NCI-H2081 treated with DMSO at 0.1 percent for 48 hours (cell line): ENCODE results near the gene HDAC1.

Experiments used
- DNase-seq: peaks from one replicate; lab custom pipeline; 2025; lab: John Stamatoyannopoulos, UW

The HDAC1 gene

GRCh38 chr1:32330558-32331151, 38.8 kb downstream of the HDAC1 start:
- no peak for DNase-seq

DNA sequence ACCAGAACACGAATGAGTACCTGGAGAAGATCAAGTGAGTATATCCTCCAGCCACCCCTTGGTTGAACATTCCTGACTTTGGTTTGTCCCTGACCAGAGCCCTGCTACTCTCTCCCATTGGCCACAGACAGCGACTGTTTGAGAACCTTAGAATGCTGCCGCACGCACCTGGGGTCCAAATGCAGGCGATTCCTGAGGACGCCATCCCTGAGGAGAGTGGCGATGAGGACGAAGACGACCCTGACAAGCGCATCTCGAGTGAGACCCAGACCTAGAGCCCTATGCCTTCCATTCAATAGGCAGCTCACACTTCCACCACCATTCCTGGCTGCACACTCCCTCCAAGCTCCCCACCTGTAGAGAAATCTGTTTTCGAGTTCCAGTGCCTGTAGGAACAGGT, 39.7 kb downstream of the HDAC1 start:
- no peak for DNase-seq

GRCh38 chr1:32332290-32333079, 40.6 kb downstream of the HDAC1 start:
- no peak for DNase-seq

DNA sequence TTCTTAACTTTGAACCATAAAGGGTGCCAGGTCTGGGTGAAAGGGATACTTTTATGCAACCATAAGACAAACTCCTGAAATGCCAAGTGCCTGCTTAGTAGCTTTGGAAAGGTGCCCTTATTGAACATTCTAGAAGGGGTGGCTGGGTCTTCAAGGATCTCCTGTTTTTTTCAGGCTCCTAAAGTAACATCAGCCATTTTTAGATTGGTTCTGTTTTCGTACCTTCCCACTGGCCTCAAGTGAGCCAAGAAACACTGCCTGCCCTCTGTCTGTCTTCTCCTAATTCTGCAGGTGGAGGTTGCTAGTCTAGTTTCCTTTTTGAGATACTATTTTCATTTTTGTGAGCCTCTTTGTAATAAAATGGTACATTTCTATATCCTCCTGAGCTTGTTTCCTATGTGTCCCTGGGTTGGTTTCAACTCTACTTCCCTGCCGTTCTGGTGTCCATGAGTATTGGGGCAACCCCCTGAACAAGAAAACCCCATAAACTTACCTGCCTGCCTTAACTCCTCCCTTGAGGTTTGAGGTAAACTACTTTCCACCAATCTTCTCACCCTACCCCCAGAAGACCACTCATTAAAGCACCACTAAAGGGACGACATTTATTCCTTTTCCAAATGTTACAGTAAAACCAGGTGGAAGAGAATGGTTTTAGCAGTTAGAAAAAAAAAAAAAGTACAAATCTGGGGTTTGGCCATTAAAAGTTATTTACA, 41.5 kb downstream of the HDAC1 start:
- no peak for DNase-seq

GRCh38 chr1:32334274-32334861, 42.5 kb downstream of the HDAC1 start:
- no peak for DNase-seq

GRCh38 chr1:32334864-32335534, 43.1 kb downstream of the HDAC1 start:
- DNase-seq, result no peak

- DNase-seq, result no peak
These were observed 43.6 kb downstream of the HDAC1 start for GRCh38 chr1:32335535-32335789.

DNA sequence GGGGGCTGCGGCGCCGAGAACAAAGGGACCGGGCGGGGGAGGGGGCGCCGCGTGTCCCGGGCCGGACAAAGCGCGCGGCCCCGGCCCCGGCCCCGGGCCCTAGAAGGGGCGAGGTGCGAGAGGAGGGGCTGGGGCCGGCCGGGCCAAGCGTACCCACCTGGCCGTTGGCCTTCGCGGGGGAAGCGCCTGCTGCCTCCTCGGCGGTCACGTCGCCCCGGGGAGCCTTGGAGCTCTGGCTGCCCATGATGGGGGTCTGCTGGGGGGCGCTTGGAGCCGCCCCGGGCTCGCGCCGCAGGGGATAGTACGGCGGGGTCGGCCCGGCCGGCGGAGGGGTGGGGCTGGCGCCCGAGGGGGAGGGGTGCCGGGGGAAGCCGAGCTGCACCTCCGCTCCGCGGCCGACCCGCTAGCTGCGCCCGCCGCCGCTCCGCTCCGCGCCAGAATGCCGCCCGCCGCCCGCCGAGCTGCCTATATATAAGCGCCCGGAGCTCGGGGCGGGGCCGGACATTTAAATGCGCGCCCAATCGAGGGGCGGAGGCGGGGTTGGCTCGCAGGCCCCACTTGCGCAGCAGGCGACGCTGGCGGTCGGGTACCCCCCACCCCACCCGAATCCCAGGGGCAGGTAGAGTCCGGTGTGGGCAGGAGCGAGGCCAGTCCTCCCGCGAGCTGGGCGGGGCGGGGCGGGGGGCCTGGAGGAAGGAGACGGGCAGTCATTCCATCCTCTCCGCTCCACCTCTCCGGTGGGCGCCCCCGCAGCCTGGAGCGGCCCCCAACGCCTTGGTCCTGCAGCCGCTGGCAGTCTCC, 44.1 kb downstream of the HDAC1 start, which contains the start of gene MARCKSL1:
MARCKSL1 (minus strand) TSS at position 444 of the 801 bp plus-strand sequence; CDS start at position 244, 200 bp downstream.
- peak; percentile 31 for DNase-seq

- DNase-seq, result no peak
These were observed 44.7 kb downstream of the HDAC1 start for GRCh38 chr1:32336591-32336932.

DNA sequence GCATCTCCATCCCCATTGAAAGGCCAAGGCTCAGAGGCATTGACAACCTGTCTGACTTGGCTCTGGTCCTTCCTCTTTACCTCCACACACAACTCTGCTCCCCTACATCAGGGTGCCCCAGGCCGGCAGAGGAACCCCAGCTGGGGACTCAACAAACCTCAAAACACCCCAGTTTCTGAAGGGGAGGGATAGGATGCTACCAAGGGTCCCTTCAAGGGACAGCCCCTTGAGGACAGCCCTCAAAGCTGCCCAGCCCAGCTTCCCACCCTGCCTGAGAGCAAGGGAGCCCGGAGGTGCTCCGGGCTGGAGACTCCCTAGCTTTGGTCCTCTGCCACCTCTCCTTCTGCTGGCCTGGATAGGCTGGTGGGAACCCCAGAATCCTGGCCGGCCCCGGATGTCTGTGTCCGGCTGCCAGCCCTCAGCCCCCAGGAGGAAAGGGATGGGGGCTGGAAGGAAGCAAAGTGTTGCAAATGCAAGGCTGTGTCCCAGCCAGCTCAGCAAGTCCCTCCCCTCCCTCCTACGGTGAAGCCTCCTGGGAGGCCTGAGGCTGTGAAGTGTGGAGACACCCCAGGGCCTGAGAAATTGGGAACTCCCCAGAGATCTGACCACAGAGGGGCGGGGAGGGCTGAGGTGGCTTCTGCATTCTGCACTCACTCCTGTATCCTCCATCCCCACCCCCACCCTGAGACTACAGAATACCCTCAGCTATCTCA, 45.2 kb downstream of the HDAC1 start:
- DNase-seq, result no peak

- DNase-seq, result no peak
These were observed 46.2 kb downstream of the HDAC1 start for GRCh38 chr1:32337855-32338636.

DNA sequence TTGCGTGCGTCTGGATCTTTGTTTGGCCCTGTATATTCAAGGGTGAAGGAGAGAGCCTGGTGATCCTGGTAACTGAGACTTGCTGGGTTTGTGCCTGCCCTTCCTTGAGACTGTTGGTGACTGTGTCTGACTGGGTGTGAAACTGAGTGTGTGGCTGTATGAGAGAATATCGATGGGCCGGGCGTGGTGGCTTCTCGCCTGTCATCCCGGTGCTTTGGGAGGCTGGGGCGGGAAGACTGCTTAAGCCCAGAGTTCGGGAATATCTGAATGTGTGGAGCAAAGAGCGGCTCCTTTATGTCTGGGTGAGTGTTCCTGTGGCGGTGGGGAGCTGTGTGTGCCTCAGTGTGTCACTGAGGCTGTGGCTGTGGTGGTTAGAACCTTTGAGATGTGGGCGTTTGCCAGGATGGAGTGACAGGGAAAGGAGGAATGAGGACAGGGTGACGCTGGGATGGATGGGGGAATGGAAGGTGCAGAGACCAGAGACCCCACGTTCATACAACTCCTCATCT, 46.8 kb downstream of the HDAC1 start:
- no peak for DNase-seq

- no peak for DNase-seq
These were observed 47.6 kb downstream of the HDAC1 start for GRCh38 chr1:32339363-32339978.

GRCh38 chr1:32341186-32341757, 49.4 kb downstream of the HDAC1 start:
- DNase-seq, result no peak

DNA sequence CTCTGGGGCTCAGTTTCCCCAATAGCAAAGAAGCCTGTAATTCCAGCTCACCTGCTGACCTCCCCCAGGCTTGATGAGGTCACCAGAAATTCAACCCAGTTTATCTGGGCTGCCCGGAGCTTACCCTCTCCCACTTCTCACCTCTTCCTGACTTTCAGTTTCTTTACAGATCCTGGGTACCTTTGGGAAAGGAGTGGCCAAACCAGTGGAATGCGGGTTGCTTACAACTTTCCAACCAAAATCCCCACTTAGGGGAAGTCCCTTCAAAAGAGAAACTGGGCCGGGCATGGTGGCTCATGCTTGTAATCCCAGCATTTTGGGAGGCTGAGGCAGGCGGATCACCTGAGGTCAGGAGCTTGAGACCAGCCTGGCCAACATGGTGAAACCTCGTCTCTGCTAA, 50.1 kb downstream of the HDAC1 start:
- no peak for DNase-seq

- DNase-seq, result no peak
These were observed 50.8 kb downstream of the HDAC1 start for GRCh38 chr1:32342704-32343103.

DNA sequence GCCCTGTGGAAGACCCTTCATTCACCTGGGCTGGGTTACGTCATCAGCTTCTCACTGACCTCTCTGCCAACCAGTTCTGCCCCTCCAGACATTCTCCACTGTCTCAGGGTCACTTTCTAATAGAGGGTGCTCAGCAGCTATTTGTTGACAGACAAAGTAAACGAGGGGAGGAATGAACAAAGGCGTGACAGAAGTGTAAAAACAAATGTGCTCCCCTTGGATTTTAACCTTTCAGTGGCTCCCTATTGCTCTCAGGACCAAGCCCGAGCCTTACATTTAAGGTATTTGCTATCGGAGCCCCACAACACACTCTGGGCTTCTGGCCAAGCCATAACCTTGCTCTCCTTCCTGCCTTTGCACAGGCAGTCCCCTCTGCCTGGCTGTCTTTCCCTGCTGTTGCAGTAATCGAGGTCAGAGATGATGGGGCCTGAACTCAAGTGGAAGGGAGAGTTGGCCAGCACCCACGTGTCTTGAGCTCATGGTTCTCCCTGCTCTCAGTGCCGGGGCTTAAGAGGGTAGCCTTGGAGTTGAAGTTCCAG, 53.5 kb downstream of the HDAC1 start:
- no peak for DNase-seq

- no peak for DNase-seq
These were observed 54.8 kb downstream of the HDAC1 start for GRCh38 chr1:32346532-32347157.
